GM12878 (cell line): Measurements from ENCODE around the gene REPIN1.

Source experiments
- BACH1 ChIP-seq: fragments of 450-650 bp; IDR thresholded peaks from 2 replicates; pipeline ENCODE4 v1.6.1; 2017; ENCODE audit warnings: mild to moderate bottlenecking, borderline replicate concordance
- BRCA1 ChIP-seq: IDR thresholded peaks from 2 replicates; pipeline ENCODE4 v1.6.1; 2011; ENCODE audit warnings: low read depth, low read length, improper control_type of control experiment
- CTCF ChIP-seq, 3 experiments: IDR thresholded peaks in 2 of 3; conservative IDR thresholded peaks in 1 of 3; 2 replicates each; pipeline ENCODE4 v1.5.1; 2011; ENCODE audit warnings: low read depth in 3 of 3, low read length in 3 of 3, mild to moderate bottlenecking in 3 of 3, control low read depth in 2 of 3, moderate library complexity in 2 of 3, inconsistent platforms in 1 of 3, mixed read lengths in 1 of 3; ENCODE audit not compliant: control insufficient read depth in 2 of 3, insufficient read depth in 1 of 3; ENCODE audit errors: extremely low read depth in 1 of 3
- CUX1 ChIP-seq: IDR thresholded peaks from 2 replicates; pipeline ENCODE4 v1.6.1; 2012; ENCODE audit warnings: improper control_type of control experiment, low read depth, low read length; ENCODE audit not compliant: insufficient replicate concordance
- EZH2 ChIP-seq: IDR thresholded peaks from 2 replicates; pipeline ENCODE4 v1.6.1; 2012; ENCODE audit warnings: low read depth, mild to moderate bottlenecking, control low read depth, inconsistent platforms, low read length, borderline replicate concordance; ENCODE audit not compliant: control insufficient read depth
- MAX ChIP-seq: IDR thresholded peaks from 2 replicates; pipeline ENCODE4 v1.6.1; 2012; ENCODE audit warnings: low read depth, low read length, improper control_type of control experiment
- NR2C2 ChIP-seq: IDR thresholded peaks from 2 replicates; pipeline ENCODE4 v1.6.1; 2011; ENCODE audit warnings: borderline replicate concordance, low read depth; ENCODE audit not compliant: control insufficient read depth, insufficient read length

GRCh38 chr7:150357771-150358427 lies 10.7 kb upstream of the REPIN1 start:
- TF ChIP-seq NR2C2 (no peak), BACH1 (no peak), MAX (no peak), CTCF (IDR thresholded peaks at IDR 0.05 in 2 of 3, conservative IDR thresholded peaks at IDR 0.05 in 1 of 3; ENCODE audit: control insufficient read depth in 2 of 3, extremely low read depth in 1 of 3, insufficient read depth in 1 of 3, low read depth in 3 of 3, low read length in 3 of 3) (no peak), CUX1 (no peak), EZH2 (no peak), BRCA1 (no peak)
